GM19025 (cell line): ENCODE results near the gene PTPRU.
"Not testable (repeated sequence)": the region's sequence is repeated elsewhere in the genome, so short reads cannot be mapped to it uniquely, and the experiment has no call there.

ENCODE experiments used
- ATAC-seq: cut with Tn5 transposase; IDR thresholded peaks from one replicate; pipeline ENCODE4 v1.9.1; 2021; ENCODE audit warnings: mild to moderate bottlenecking, low read depth, moderate library complexity; ENCODE audit not compliant: unreplicated experiment

PTPRU gene

GRCh38 chr1:29218223-29218622 lies 18.1 kb upstream of the PTPRU start:
- no peak for ATAC-seq

GRCh38 chr1:29221296-29221695 lies 15.0 kb upstream of the PTPRU start:
- ATAC-seq = no peak

- not testable (repeated sequence) for ATAC-seq
Observed at GRCh38 chr1:29222260-29222659, 14.1 kb upstream of the PTPRU start.

- ATAC-seq = no peak
Observed at GRCh38 chr1:29222686-29223085, 13.6 kb upstream of the PTPRU start.

GRCh38 chr1:29223521-29223920 lies 12.8 kb upstream of the PTPRU start:
- ATAC-seq = no peak

- no peak for ATAC-seq
Observed at GRCh38 chr1:29224356-29224837, 11.9 kb upstream of the PTPRU start.

- no peak for ATAC-seq
Observed at GRCh38 chr1:29225361-29225760, 11.0 kb upstream of the PTPRU start.

- no peak for ATAC-seq
Observed at GRCh38 chr1:29227511-29227910, 8.8 kb upstream of the PTPRU start.

GRCh38 chr1:29230204-29230552 lies 6.1 kb upstream of the PTPRU start:
- ATAC-seq = no peak

- ATAC-seq = peak; percentile 79
Observed at GRCh38 chr1:29230553-29231378, 5.6 kb upstream of the PTPRU start, which contains the start of gene MECR. TSS of gene MECR (minus strand) at chr1:29230934. CDS start at chr1:29230906, 28 bp downstream.

GRCh38 chr1:29232387-29232786 lies 3.9 kb upstream of the PTPRU start:
- no peak for ATAC-seq

GRCh38 chr1:29233693-29234092 lies 2.6 kb upstream of the PTPRU start:
- no peak for ATAC-seq

GRCh38 chr1:29234471-29234870 lies 1.9 kb upstream of the PTPRU start:
- ATAC-seq = no peak

GRCh38 chr1:29234881-29235280 lies 1.4 kb upstream of the PTPRU start:
- not testable (repeated sequence) for ATAC-seq

- no peak for ATAC-seq
Observed at GRCh38 chr1:29236712-29237128, 398 bp downstream of the PTPRU start.

- ATAC-seq = no peak
Observed at GRCh38 chr1:29237129-29237821, 953 bp downstream of the PTPRU start.

GRCh38 chr1:29237852-29238619 lies 1.7 kb downstream of the PTPRU start:
- ATAC-seq = no peak

- ATAC-seq = no peak
Observed at GRCh38 chr1:29238620-29239002, 2.3 kb downstream of the PTPRU start.

GRCh38 chr1:29239142-29239541 lies 2.8 kb downstream of the PTPRU start:
- no peak for ATAC-seq

- ATAC-seq = no peak
Observed at GRCh38 chr1:29240400-29240837, 4.1 kb downstream of the PTPRU start.

- no peak for ATAC-seq
Observed at GRCh38 chr1:29240986-29241385, 4.7 kb downstream of the PTPRU start.
